DMS53 treated with DMSO at 0.1 percent for 48 hours (cell line): ENCODE data around the gene GPR32.
"Not testable (repeated sequence)": the region's sequence is repeated elsewhere in the genome, so short reads cannot be mapped to it uniquely, and the experiment has no call there.

Experiments
- DNase-seq: peaks from one replicate; lab custom pipeline; 2025; ENCODE audit not compliant: unreplicated experiment; lab: John Stamatoyannopoulos, UW

GPR32 gene

GRCh38 chr19:50797781-50798658, 27.8 kb downstream of the GPR32 start:
- no peak for DNase-seq

GRCh38 chr19:50798659-50799546, 28.6 kb downstream of the GPR32 start:
- no peak for DNase-seq

GRCh38 chr19:50799547-50799851, 29.2 kb downstream of the GPR32 start:
- no peak for DNase-seq

- DNase-seq = no peak
Measured at GRCh38 chr19:50801107-50801506, 30.8 kb downstream of the GPR32 start.

- no peak for DNase-seq
Measured at GRCh38 chr19:50803633-50804419, 33.6 kb downstream of the GPR32 start.

- peak; percentile 94 for DNase-seq
Measured at GRCh38 chr19:50804420-50805272, 34.4 kb downstream of the GPR32 start.

- no peak for DNase-seq
Measured at GRCh38 chr19:50808856-50809255, 38.6 kb downstream of the GPR32 start.

GRCh38 chr19:50811622-50812238, 41.5 kb downstream of the GPR32 start:
- DNase-seq = not testable (repeated sequence)

GRCh38 chr19:50812474-50812873, 42.2 kb downstream of the GPR32 start:
- no peak for DNase-seq

- no peak for DNase-seq
Measured at GRCh38 chr19:50814883-50815282, 44.6 kb downstream of the GPR32 start.

GRCh38 chr19:50815439-50815838, 45.2 kb downstream of the GPR32 start:
- no peak for DNase-seq

GRCh38 chr19:50817941-50818858, 47.9 kb downstream of the GPR32 start:
- DNase-seq = peak; percentile 67

- DNase-seq = peak; percentile 46
Measured at GRCh38 chr19:50818859-50819472, 48.7 kb downstream of the GPR32 start.

- no peak for DNase-seq
Measured at GRCh38 chr19:50819636-50820035, 49.4 kb downstream of the GPR32 start.

GRCh38 chr19:50820086-50820485, 49.8 kb downstream of the GPR32 start:
- DNase-seq = no peak

- DNase-seq = no peak
Measured at GRCh38 chr19:50820549-50821247, 50.4 kb downstream of the GPR32 start.

- no peak for DNase-seq
Measured at GRCh38 chr19:50821248-50821612, 51.0 kb downstream of the GPR32 start.
